Measurements from ENCODE around the gene TPD52L1. TPM values are rescaled to one million over a fixed set of nuclear protein-coding genes. Genes with fewer than 3 reads are reported as not detected.

The TPD52L1 gene
- total and polyA plus RNA-seq, 2 experiments from 2014 or later = 171 to 182 TPM

DNA sequence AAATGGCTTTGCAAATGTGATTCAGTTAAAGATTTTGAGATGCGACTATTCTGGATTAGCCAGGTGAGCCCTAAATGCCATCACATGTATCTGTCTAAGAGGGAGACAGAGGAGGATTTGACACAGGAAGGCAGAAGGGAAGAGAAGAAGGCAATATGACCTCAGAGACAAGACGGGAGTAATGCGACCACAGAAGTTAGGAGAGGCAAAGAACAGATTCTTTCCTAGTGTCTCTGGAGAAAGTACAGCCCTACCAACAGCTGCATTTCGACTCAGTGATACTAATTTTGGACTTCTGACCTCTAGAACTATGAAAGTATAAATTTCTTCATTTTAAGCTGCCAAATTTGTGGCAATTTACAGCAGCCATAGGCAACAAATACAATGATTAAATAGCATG, 24.2 kb upstream of the TPD52L1 start:
- Histone ChIP-seq H3K9me3 (ENCODE audit: low read depth) (no peaks in the 10 kb centered on the region), H2AFZ (no peak overlapping the region), H3K4me2 (no peak overlapping the region), H3K27ac (no peak overlapping the region), H3K4me1 (ENCODE audit: insufficient read depth) (no peaks in the 10 kb centered on the region), H3K9me2 (replicated peaks; ENCODE audit: insufficient read depth) (no peaks in the 10 kb centered on the region), H4K20me1 (ENCODE audit: insufficient read depth, poor library complexity, severe bottlenecking) (no peaks in the 10 kb centered on the region), H3K36me3 (replicated peaks; ENCODE audit: insufficient read depth, low read depth) (no peaks in the 10 kb centered on the region), H3K27me3 (no peaks in the 10 kb centered on the region), H3K79me2 (no peaks in the 10 kb centered on the region), H3K4me3 (no peak overlapping the region)
- WGBS (ENCODE audit: low lambda C conversion rate, missing lambda C conversion rate) = 81% methylated on average over 4 of the region's 4 CpGs
- TF ChIP-seq, protein P1, sequence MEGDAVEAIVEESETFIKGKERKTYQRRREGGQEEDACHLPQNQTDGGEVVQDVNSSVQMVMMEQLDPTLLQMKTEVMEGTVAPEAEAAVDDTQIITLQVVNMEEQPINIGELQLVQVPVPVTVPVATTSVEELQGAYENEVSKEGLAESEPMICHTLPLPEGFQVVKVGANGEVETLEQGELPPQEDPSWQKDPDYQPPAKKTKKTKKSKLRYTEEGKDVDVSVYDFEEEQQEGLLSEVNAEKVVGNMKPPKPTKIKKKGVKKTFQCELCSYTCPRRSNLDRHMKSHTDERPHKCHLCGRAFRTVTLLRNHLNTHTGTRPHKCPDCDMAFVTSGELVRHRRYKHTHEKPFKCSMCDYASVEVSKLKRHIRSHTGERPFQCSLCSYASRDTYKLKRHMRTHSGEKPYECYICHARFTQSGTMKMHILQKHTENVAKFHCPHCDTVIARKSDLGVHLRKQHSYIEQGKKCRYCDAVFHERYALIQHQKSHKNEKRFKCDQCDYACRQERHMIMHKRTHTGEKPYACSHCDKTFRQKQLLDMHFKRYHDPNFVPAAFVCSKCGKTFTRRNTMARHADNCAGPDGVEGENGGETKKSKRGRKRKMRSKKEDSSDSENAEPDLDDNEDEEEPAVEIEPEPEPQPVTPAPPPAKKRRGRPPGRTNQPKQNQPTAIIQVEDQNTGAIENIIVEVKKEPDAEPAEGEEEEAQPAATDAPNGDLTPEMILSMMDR (IDR thresholded peaks at IDR 0.05; ENCODE audit: poor library complexity) = no peak
- no peak for TF ChIP-seq EZH2 (IDR thresholded peaks at IDR 0.05; ENCODE audit: borderline replicate concordance)
- TF ChIP-seq EZH2phosphoT487 (IDR thresholded peaks at IDR 0.05; ENCODE audit: low read depth, severe bottlenecking, unreplicated experiment) = no peak
- DNase-seq (ENCODE audit: low spot score) = no peak

DNA sequence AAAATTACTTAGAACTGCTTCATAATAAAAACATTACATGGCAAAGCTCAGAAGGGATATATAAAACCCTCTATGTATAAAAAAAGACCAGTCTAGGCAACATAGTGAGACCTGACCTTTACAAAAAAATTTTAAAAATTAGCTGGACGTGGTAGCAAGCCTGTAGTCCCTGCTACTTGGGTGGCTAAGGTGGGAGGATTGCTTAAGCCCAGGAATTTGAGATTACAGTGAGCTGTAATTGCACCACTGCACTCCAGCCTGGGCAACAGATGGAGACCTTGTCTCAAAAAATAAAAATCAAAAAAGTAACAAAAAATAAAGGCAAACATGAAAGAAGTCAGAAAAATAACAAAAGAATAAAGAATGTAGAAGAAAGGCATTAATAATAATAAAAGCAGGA, 21.5 kb upstream of the TPD52L1 start:
- Histone ChIP-seq H3K36me3 (replicated peaks; ENCODE audit: insufficient read depth, low read depth) (no peaks in the 10 kb centered on the region), H3K27ac (no peak overlapping the region), H3K27me3 (no peaks in the 10 kb centered on the region), H3K4me3 (no peak overlapping the region), H2AFZ (no peak overlapping the region), H3K4me2 (no peak overlapping the region), H3K9me3 (ENCODE audit: low read depth) (no peaks in the 10 kb centered on the region), H4K20me1 (ENCODE audit: insufficient read depth, poor library complexity, severe bottlenecking) (no peaks in the 10 kb centered on the region), H3K9me2 (replicated peaks; ENCODE audit: insufficient read depth) (no peaks in the 10 kb centered on the region), H3K4me1 (ENCODE audit: insufficient read depth) (no peaks in the 10 kb centered on the region), H3K79me2 (no peaks in the 10 kb centered on the region)
- WGBS (ENCODE audit: low lambda C conversion rate, missing lambda C conversion rate) = 72% methylated on average over 1 of the region's 1 CpG
- TF ChIP-seq EZH2 (IDR thresholded peaks at IDR 0.05; ENCODE audit: borderline replicate concordance) = no peak
- TF ChIP-seq, protein P1 (IDR thresholded peaks at IDR 0.05; ENCODE audit: poor library complexity) = no peak
- no peak for DNase-seq (ENCODE audit: low spot score)

DNA sequence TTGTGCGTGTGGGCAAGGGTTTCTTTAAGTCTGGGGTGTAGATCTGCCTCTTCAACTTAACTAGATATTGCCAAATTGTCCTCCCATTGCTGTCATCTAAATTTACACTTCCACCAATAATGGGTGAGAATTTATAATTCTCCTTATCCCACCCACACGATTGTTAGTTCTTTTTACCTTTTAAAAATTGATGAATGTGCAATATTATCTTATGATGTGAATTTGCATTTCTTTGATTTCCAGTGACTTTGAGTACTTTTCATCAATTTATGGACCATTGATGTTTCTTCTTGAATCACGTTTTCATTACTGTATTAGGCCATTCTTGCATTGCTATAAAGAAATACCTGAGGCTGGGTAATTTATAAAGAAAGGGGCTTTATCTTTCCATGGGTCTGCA, 17.2 kb upstream of the TPD52L1 start:
- 78% methylated on average over 3 of the region's 3 CpGs for WGBS (ENCODE audit: low lambda C conversion rate, missing lambda C conversion rate)

More for the DNA sequence above, 17.2 kb upstream of the TPD52L1 start:
- H3K4me1 ChIP-seq (ENCODE audit: insufficient read depth) = no peaks in the 10 kb centered on the region
- DNase-seq (ENCODE audit: low spot score) = no peak
- H3K79me2 ChIP-seq = no peaks in the 10 kb centered on the region
- no peaks in the 10 kb centered on the region for H3K9me3 ChIP-seq (ENCODE audit: low read depth)
- no peak overlapping the region for H2AFZ ChIP-seq
- no peak overlapping the region for H3K4me3 ChIP-seq
- H3K4me2 ChIP-seq = no peak overlapping the region
- no peaks in the 10 kb centered on the region for H3K9me2 ChIP-seq (replicated peaks; ENCODE audit: insufficient read depth)
- no peak overlapping the region for H3K27ac ChIP-seq
- TF ChIP-seq, protein P1 (IDR thresholded peaks at IDR 0.05; ENCODE audit: poor library complexity) = no peak
- no peak for TF ChIP-seq EZH2 (IDR thresholded peaks at IDR 0.05; ENCODE audit: borderline replicate concordance)
- TF ChIP-seq EZH2phosphoT487 (IDR thresholded peaks at IDR 0.05; ENCODE audit: low read depth, severe bottlenecking, unreplicated experiment) = no peak
- no peaks in the 10 kb centered on the region for H3K36me3 ChIP-seq (replicated peaks; ENCODE audit: insufficient read depth, low read depth)
- no peaks in the 10 kb centered on the region for H4K20me1 ChIP-seq (ENCODE audit: insufficient read depth, poor library complexity, severe bottlenecking)
- H3K27me3 ChIP-seq = no peaks in the 10 kb centered on the region

All from hepatocyte (in vitro differentiated cells).